Calu3 (cell line): ENCODE results near the gene ERGIC1. TPM values are rescaled to one million over a fixed set of nuclear protein-coding genes. Genes with fewer than 3 reads are reported as not detected.

Experiments used
- BruUV-seq: library from RNA; stranded (reverse); fragments of 400-500 nt; replicated peaks from 2 replicates; lab custom pipeline; 2021; lab: Mats Ljungman, UMichigan
- CTCF ChIA-PET: fragments of 300-600 bp; sonication (Branson Sonifier 250); formaldehyde crosslinking; loops from one replicate; lab custom pipeline; 2022; ENCODE audit warnings: antibody characterized with exemption; lab: Charles Lee
- DNase-seq: peaks from one replicate; pipeline ENCODE4 v3.0.0; 2022
- H3K27ac Mint-ChIP-seq: one replicate; pipeline ENCODE4 v1.8.0; 2022; ENCODE audit warnings: mixed read lengths; ENCODE audit not compliant: unreplicated experiment
- H3K27me3 Mint-ChIP-seq: one replicate; pipeline ENCODE4 v1.8.0; 2022; ENCODE audit warnings: mixed read lengths; ENCODE audit not compliant: unreplicated experiment
- H3K36me3 Mint-ChIP-seq: one replicate; pipeline ENCODE4 v1.8.0; 2022; ENCODE audit warnings: mild to moderate bottlenecking, moderate library complexity, mixed read lengths; ENCODE audit not compliant: insufficient read depth, unreplicated experiment
- H3K4me1 Mint-ChIP-seq: one replicate; pipeline ENCODE4 v1.8.0; 2022; ENCODE audit warnings: mild to moderate bottlenecking, low read depth, mixed read lengths; ENCODE audit not compliant: unreplicated experiment
- H3K4me3 Mint-ChIP-seq: one replicate; pipeline ENCODE4 v1.8.0; 2022; ENCODE audit warnings: mild to moderate bottlenecking, low read depth, moderate library complexity, mixed read lengths; ENCODE audit not compliant: unreplicated experiment
- H3K9me3 Mint-ChIP-seq: one replicate; pipeline ENCODE4 v1.8.0; 2022; ENCODE audit warnings: low read depth, mixed read lengths; ENCODE audit not compliant: unreplicated experiment
- CTCF ChIP-seq: fragments of 200-600 bp; IDR thresholded peaks from one replicate; pipeline ENCODE4 v1.8.0; 2022; ENCODE audit warnings: antibody characterized with exemption; ENCODE audit not compliant: unreplicated experiment
- intact Hi-C: fragments of 100-400 bp; cut with micrococcal nuclease; formaldehyde crosslinking; loops from one replicate; pipeline ENCODE4 v1.10.0; 2022; ENCODE audit not compliant: unreplicated experiment
- total RNA-seq: library from RNA; stranded (reverse); gene quantifications from 2 replicates; pipeline ENCODE4 v1.2.3, GENCODE V29; 2022

ERGIC1 gene
- total RNA-seq, 1 experiment from 2014 or later = 235 TPM

GRCh38 chr5:172969921-172970320 lies 135.9 kb downstream of the ERGIC1 start:
- Mint-ChIP-seq H3K27me3 (no peaks in the 10 kb centered on the region), H3K4me1 (no peaks in the 10 kb centered on the region), H3K4me3 (no peak overlapping the region), H3K27ac (no peak overlapping the region), H3K36me3 (no peaks in the 10 kb centered on the region), H3K9me3 (no peaks in the 10 kb centered on the region)
- CTCF ChIA-PET = no interaction called here
- TF ChIP-seq CTCF = no peak
- no peak for DNase-seq
- no TSS peak for BruUV-seq
- intact Hi-C loops = no loop called here

- BruUV-seq = no TSS peak
- Mint-ChIP-seq H3K4me3 (no peak overlapping the region), H3K9me3 (no peaks in the 10 kb centered on the region), H3K27ac (no peak overlapping the region), H3K36me3 (no peaks in the 10 kb centered on the region), H3K4me1 (no peaks in the 10 kb centered on the region), H3K27me3 (peaks cover 12% of the 10 kb centered on the region)
- CTCF ChIA-PET = interaction anchor here (0.5 kb wide), 1 partner anchor 510 kb away, joined by 3 read pairs; no protein-coding TSS in a partner anchor
- intact Hi-C loops = no loop called here
- DNase-seq = no peak
- no peak for TF ChIP-seq CTCF
Measured at GRCh38 chr5:172971482-172971881, 137.4 kb downstream of the ERGIC1 start.

DNA sequence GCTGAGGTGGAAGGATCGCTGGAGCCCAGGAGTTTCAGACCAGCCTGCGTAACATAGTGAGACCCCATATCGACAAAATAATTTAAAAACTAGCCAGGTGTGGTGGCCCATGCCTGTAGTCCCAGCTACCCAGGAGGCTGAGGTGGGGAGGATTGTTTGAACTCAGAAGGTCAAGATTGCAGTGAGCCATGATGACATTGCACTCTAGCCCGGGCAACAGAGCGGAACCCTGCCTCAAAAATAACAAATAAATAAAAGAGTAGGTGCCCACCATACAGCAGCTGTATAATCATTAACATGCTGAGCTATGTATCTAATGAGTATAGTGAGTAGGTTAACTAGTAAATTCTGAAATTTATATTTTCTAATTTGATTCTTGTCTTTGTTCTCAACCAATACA lies 138.5 kb downstream of the ERGIC1 start:
- Mint-ChIP-seq H3K27me3 (peaks cover 12% of the 10 kb centered on the region), H3K4me1 (no peaks in the 10 kb centered on the region), H3K4me3 (no peak overlapping the region), H3K9me3 (no peaks in the 10 kb centered on the region), H3K27ac (no peak overlapping the region), H3K36me3 (no peaks in the 10 kb centered on the region)
- BruUV-seq = no TSS peak
- no peak for DNase-seq
- CTCF ChIA-PET = interaction anchor here (1.6 kb wide), 1 partner anchor 266 kb away, joined by 6 read pairs; no protein-coding TSS in a partner anchor
- TF ChIP-seq CTCF = no peak
- intact Hi-C loops = no loop called here

DNA sequence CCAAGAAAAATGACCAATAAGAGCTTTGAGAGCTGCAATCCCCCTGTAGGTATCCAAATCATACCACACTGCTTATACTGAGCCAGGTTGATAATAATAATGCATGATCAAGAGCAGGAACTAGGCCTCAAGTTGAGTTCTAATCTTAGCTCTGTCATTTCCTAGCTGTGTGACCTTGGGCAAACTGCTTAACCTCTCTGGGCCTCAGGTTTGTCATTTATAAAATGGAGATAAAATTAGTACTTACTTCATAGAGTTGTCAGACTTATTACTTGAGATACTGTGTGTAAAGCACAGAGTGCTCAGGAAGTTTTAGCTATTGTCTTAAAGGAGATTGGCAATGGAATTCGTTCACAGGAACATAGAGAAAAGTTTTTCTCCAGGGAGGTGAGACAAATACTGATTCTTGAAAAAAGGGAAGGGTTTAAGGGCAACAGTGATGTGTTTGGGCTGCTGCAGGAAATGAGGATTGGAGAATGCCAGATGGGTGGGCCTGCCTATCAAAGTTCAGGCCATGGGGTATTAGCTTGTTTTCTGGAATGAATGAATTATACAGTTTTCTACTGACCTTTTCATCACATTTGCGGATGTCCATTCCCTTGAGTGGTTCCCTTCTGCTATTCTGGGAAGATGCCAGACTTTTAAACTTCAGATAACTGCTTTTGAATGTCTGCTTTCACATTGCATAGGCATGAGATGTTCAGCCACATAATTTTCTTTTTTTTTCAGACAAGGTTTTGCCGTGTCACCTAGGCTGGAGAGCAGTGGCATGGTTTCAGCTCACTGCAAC lies 139.3 kb downstream of the ERGIC1 start:
- CTCF ChIA-PET = interaction anchor here (0.7 to 1.6 kb wide), 2 partner anchors 266 to 673 kb away, joined by 3 to 6 read pairs; no protein-coding TSS in a partner anchor
- H3K36me3 Mint-ChIP-seq = no peaks in the 10 kb centered on the region

More for the DNA sequence above, 139.3 kb downstream of the ERGIC1 start:
- H3K4me3 Mint-ChIP-seq = no peak overlapping the region
- DNase-seq = no peak
- TF ChIP-seq CTCF = no peak
- no peaks in the 10 kb centered on the region for H3K4me1 Mint-ChIP-seq
- H3K27ac Mint-ChIP-seq = no peak overlapping the region
- intact Hi-C loops = no loop called here
- BruUV-seq = no TSS peak
- H3K9me3 Mint-ChIP-seq = no peaks in the 10 kb centered on the region
- H3K27me3 Mint-ChIP-seq = peaks cover 12% of the 10 kb centered on the region
